ENCODE measurements around the gene PPFIBP2.
A peak's percentile ranks its signal among the peaks of the same experiment; 100 is the strongest.

The PPFIBP2 gene

GRCh38 chr11:7573193-7573557 is 59.4 kb downstream of the PPFIBP2 start:
- DNase-seq (ENCODE audit: low read depth) = peak; percentile 50
- H3K4me1 ChIP-seq (ENCODE audit: control insufficient read depth, insufficient read depth, low read length) = peaks cover 61% of the 10 kb centered on the region
- H3K9ac ChIP-seq (ENCODE audit: low read length) = peak overlapping the region; percentile 56
- no peak overlapping the region for H3K4me3 ChIP-seq (ENCODE audit: low read length)
- H3K27me3 ChIP-seq (replicated peaks; ENCODE audit: control insufficient read depth, insufficient read depth, low read length) = no peaks in the 10 kb centered on the region
- peaks cover 4% of the 10 kb centered on the region for H3K36me3 ChIP-seq (ENCODE audit: control insufficient read depth, insufficient read depth, low read length, severe bottlenecking)
- peaks cover 4% of the 10 kb centered on the region for H3K9me3 ChIP-seq (ENCODE audit: control insufficient read depth, low read length)

DNA sequence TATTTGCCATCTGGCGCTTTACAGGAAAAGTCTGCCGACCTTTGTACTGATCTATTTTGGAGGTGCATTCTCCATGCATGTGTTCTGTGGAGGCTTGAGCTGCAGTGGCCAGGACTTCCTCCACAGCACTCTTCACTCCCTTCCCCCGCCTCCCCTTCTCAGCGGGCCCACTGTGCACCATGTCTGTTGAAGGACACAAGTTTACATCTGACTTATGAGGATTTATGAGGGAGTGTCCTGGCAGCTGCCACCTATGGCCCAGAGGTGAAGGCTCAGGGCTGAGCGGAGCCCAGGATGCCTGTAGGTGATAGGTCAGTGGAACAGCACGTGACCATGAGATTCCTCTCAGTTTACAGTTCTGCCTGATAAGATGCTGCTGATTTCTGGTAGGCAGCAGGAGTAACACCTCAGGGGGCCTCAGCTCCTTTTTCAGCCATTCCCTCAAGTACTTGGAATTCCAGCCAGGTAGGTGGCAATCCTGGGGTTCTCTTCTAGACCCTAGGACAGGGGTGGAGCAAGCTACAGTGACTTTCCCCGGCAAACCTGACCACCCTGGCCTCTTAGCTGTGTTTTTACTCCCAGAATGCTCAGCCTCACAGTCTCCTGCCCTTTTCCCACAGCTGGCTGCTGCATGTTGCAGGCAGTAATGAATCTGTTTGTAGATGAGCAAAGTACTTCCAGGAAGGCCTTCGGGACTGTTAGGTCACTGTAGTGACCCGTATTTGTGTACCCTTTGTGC is 59.9 kb downstream of the PPFIBP2 start:
- no peak for DNase-seq (ENCODE audit: low read depth)
- peaks cover 66% of the 10 kb centered on the region for H3K4me1 ChIP-seq (ENCODE audit: control insufficient read depth, insufficient read depth, low read length)

DNA sequence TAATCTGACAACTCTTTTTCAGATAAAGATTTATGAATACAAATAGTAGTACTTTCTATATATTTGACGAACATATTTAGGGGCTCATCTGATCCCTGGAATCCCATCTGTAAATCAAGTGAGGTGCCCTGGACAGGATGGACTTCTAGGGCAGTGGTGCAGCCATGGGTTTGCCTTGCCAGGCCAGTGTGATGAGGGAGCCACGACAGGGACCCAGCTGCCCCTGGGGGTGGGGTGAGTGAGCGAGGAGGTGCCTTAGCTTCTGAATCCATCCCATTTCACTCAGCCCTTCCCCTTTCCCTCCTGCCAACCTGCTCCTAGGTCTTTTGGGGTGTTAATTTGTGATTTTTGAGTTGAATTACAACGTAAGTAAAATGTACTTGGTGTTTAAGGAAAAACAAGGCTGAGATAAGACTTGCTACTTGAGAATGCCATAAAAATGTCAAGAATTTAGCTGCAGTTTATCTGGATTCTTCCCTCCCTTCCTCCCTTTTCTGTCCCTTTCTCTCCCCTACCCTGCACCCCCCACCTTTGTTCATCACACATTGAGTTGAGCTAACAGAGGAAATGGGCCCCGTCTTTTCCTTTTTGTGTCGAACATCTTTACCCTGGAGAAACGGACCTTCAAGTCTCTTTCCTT is 60.8 kb downstream of the PPFIBP2 start:
- H3K4me1 ChIP-seq (ENCODE audit: control insufficient read depth, insufficient read depth, low read length) = peaks cover 75% of the 10 kb centered on the region

More for the DNA sequence above, 59.9 kb downstream of the PPFIBP2 start:
- no peaks in the 10 kb centered on the region for H3K27me3 ChIP-seq (replicated peaks; ENCODE audit: control insufficient read depth, insufficient read depth, low read length)
- H3K36me3 ChIP-seq (ENCODE audit: control insufficient read depth, insufficient read depth, low read length, severe bottlenecking) = no peaks in the 10 kb centered on the region
- H3K4me3 ChIP-seq (ENCODE audit: low read length) = peak overlapping the region; percentile 16
- H3K9ac ChIP-seq (ENCODE audit: low read length) = peak overlapping the region; percentile 56
- no peaks in the 10 kb centered on the region for H3K9me3 ChIP-seq (ENCODE audit: control insufficient read depth, low read length)

GRCh38 chr11:7575841-7576725 is 62.3 kb downstream of the PPFIBP2 start:
- Histone ChIP-seq H3K9ac (ENCODE audit: low read length) (peak overlapping the region; percentile 81), H3K36me3 (ENCODE audit: control insufficient read depth, insufficient read depth, low read length, severe bottlenecking) (no peaks in the 10 kb centered on the region), H3K27me3 (replicated peaks; ENCODE audit: control insufficient read depth, insufficient read depth, low read length) (no peaks in the 10 kb centered on the region), H3K4me3 (ENCODE audit: low read length) (no peak overlapping the region), H3K9me3 (ENCODE audit: control insufficient read depth, low read length) (no peaks in the 10 kb centered on the region), H3K4me1 (ENCODE audit: control insufficient read depth, insufficient read depth, low read length) (peaks cover 83% of the 10 kb centered on the region)
- DNase-seq (ENCODE audit: low read depth) = peak; percentile 75

More for the DNA sequence above, 60.8 kb downstream of the PPFIBP2 start:
- Histone ChIP-seq H3K27me3 (replicated peaks; ENCODE audit: control insufficient read depth, insufficient read depth, low read length) (no peaks in the 10 kb centered on the region), H3K4me3 (ENCODE audit: low read length) (no peak overlapping the region), H3K9me3 (ENCODE audit: control insufficient read depth, low read length) (no peaks in the 10 kb centered on the region), H3K36me3 (ENCODE audit: control insufficient read depth, insufficient read depth, low read length, severe bottlenecking) (no peaks in the 10 kb centered on the region), H3K9ac (ENCODE audit: low read length) (no peak overlapping the region)
- no peak for DNase-seq (ENCODE audit: low read depth)

GRCh38 chr11:7576726-7577290 is 63.0 kb downstream of the PPFIBP2 start:
- Histone ChIP-seq H3K4me3 (ENCODE audit: low read length) (peak overlapping the region; percentile 77), H3K9ac (ENCODE audit: low read length) (peak overlapping the region; percentile 81), H3K36me3 (ENCODE audit: control insufficient read depth, insufficient read depth, low read length, severe bottlenecking) (no peaks in the 10 kb centered on the region), H3K27me3 (replicated peaks; ENCODE audit: control insufficient read depth, insufficient read depth, low read length) (no peaks in the 10 kb centered on the region), H3K9me3 (ENCODE audit: control insufficient read depth, low read length) (no peaks in the 10 kb centered on the region), H3K4me1 (ENCODE audit: control insufficient read depth, insufficient read depth, low read length) (peaks cover 81% of the 10 kb centered on the region)
- DNase-seq (ENCODE audit: low read depth) = peak; percentile 64

- no peaks in the 10 kb centered on the region for H3K27me3 ChIP-seq (replicated peaks; ENCODE audit: control insufficient read depth, insufficient read depth, low read length)
- H3K36me3 ChIP-seq (ENCODE audit: control insufficient read depth, insufficient read depth, low read length, severe bottlenecking) = no peaks in the 10 kb centered on the region
- peak; percentile 74 for DNase-seq (ENCODE audit: low read depth)
- peaks cover 74% of the 10 kb centered on the region for H3K4me1 ChIP-seq (ENCODE audit: control insufficient read depth, insufficient read depth, low read length)
- no peaks in the 10 kb centered on the region for H3K9me3 ChIP-seq (ENCODE audit: control insufficient read depth, low read length)
- H3K4me3 ChIP-seq (ENCODE audit: low read length) = peak overlapping the region; percentile 77
- peak overlapping the region; percentile 81 for H3K9ac ChIP-seq (ENCODE audit: low read length)
Measured at GRCh38 chr11:7577291-7578190, 63.7 kb downstream of the PPFIBP2 start.

- no peaks in the 10 kb centered on the region for H3K36me3 ChIP-seq (ENCODE audit: control insufficient read depth, insufficient read depth, low read length, severe bottlenecking)
- no peaks in the 10 kb centered on the region for H3K9me3 ChIP-seq (ENCODE audit: control insufficient read depth, low read length)
- H3K9ac ChIP-seq (ENCODE audit: low read length) = peak overlapping the region; percentile 81
- H3K4me1 ChIP-seq (ENCODE audit: control insufficient read depth, insufficient read depth, low read length) = peaks cover 65% of the 10 kb centered on the region
- no peak for DNase-seq (ENCODE audit: low read depth)
- H3K4me3 ChIP-seq (ENCODE audit: low read length) = peak overlapping the region; percentile 77
- H3K27me3 ChIP-seq (replicated peaks; ENCODE audit: control insufficient read depth, insufficient read depth, low read length) = no peaks in the 10 kb centered on the region
Measured at GRCh38 chr11:7578276-7578955, 64.6 kb downstream of the PPFIBP2 start.

GRCh38 chr11:7579361-7579791 is 65.6 kb downstream of the PPFIBP2 start:
- no peaks in the 10 kb centered on the region for H3K27me3 ChIP-seq (replicated peaks; ENCODE audit: control insufficient read depth, insufficient read depth, low read length)
- H3K36me3 ChIP-seq (ENCODE audit: control insufficient read depth, insufficient read depth, low read length, severe bottlenecking) = no peaks in the 10 kb centered on the region
- peak overlapping the region; percentile 77 for H3K4me3 ChIP-seq (ENCODE audit: low read length)
- peak; percentile 85 for DNase-seq (ENCODE audit: low read depth)
- no peaks in the 10 kb centered on the region for H3K9me3 ChIP-seq (ENCODE audit: control insufficient read depth, low read length)
- H3K9ac ChIP-seq (ENCODE audit: low read length) = peak overlapping the region; percentile 50
- H3K4me1 ChIP-seq (ENCODE audit: control insufficient read depth, insufficient read depth, low read length) = peaks cover 56% of the 10 kb centered on the region

DNA sequence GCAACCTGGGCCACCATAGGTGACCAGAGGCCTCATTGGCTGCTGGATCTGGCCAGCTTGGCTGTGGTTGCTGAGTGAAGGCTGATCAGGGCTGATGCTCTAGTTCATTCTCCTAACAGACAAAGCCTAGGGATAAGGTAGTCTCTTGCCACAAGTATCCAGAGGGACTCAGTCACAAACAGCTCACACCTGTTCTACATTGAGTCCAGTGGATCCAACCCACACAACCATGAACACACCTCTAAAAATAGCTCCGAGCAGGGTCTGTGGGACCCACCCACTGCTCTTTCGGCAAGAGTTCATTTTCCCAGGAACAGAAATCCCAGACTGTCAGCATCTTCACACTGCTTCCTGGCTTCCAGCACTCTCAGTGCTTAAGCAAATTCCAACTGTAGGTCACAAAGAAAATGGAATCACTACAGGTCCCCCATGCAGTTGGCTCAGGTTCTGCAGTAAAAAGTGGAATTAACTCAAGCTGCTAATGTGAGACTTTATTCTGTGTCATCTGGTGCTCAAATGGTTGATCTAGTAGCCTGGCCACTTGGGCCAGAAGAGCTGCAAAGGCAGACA is 67.3 kb downstream of the PPFIBP2 start:
- peaks cover 50% of the 10 kb centered on the region for H3K4me1 ChIP-seq (ENCODE audit: control insufficient read depth, insufficient read depth, low read length)
- no peaks in the 10 kb centered on the region for H3K9me3 ChIP-seq (ENCODE audit: control insufficient read depth, low read length)
- no peaks in the 10 kb centered on the region for H3K36me3 ChIP-seq (ENCODE audit: control insufficient read depth, insufficient read depth, low read length, severe bottlenecking)
- DNase-seq (ENCODE audit: low read depth) = no peak
- H3K4me3 ChIP-seq (ENCODE audit: low read length) = no peak overlapping the region
- H3K27me3 ChIP-seq (replicated peaks; ENCODE audit: control insufficient read depth, insufficient read depth, low read length) = no peaks in the 10 kb centered on the region
- no peak overlapping the region for H3K9ac ChIP-seq (ENCODE audit: low read length)

Measured in adipocyte (in vitro differentiated cells).